Endothelial cell of umbilical vein (primary cell): ENCODE results near the gene KISS1R. TPM values are rescaled to one million over a fixed set of nuclear protein-coding genes. Genes with fewer than 3 reads are reported as not detected.

Experiments
- BruUV-seq: library from RNA; stranded (reverse); fragments of 400-500 nt; replicated peaks from 2 replicates; lab custom pipeline; 2021; lab: Mats Ljungman, UMichigan
- CTCF ChIA-PET: fragments of 300-600, 350-600 bp; sonication (Branson Sonifier 250); formaldehyde crosslinking; loops from one replicate; lab custom pipeline; 2021; ENCODE audit warnings: antibody characterized with exemption, inconsistent platforms; lab: Charles Lee
- POLR2A ChIA-PET: fragments of 300-600, 350-600 bp; sonication (Branson Sonifier 250); formaldehyde crosslinking; loops from one replicate; lab custom pipeline; 2021; ENCODE audit warnings: antibody characterized with exemption, inconsistent platforms; lab: Charles Lee
- DNase-seq: peaks from one replicate; pipeline ENCODE4 v3.0.0-alpha.2; 2011; ENCODE audit warnings: low read depth, low spot score
- FAIRE-seq: peaks from 2 replicates; lab custom pipeline; 2011; peaks lifted over from hg19 to GRCh38; lab: Jason Lieb, UNC
- H2AFZ ChIP-seq: 2 replicates; pipeline ENCODE4 v1.6.0; 2012; ENCODE audit warnings: low read depth, low read length, control low read depth, inconsistent platforms
- H3K27ac ChIP-seq: 2 replicates; pipeline ENCODE4 v1.5.1; 2011; ENCODE audit warnings: low read depth, mild to moderate bottlenecking, control low read depth, low read length, moderate library complexity; ENCODE audit not compliant: insufficient read depth
- H3K27me3 ChIP-seq, 2 experiments: 2 replicates each; pipeline versions ENCODE4 v1.6.0 to v1.6.1; 2011; ENCODE audit warnings: low read length in 2 of 2, mixed read lengths in 1 of 2; ENCODE audit not compliant: control insufficient read depth in 2 of 2, insufficient read depth in 2 of 2
- H3K36me3 ChIP-seq, 2 experiments: 2 replicates in 1 of 2; 3 replicates in 1 of 2; pipeline ENCODE4 v1.5.1; 2011; ENCODE audit warnings: low read length in 2 of 2, mild to moderate bottlenecking in 1 of 2, moderate library complexity in 1 of 2; ENCODE audit not compliant: control insufficient read depth in 2 of 2, insufficient read depth in 2 of 2; ENCODE audit errors: extremely low read depth in 1 of 2
- H3K4me1 ChIP-seq: 3 replicates; pipeline ENCODE4 v1.5.1; 2011; ENCODE audit warnings: mild to moderate bottlenecking, low read length; ENCODE audit not compliant: control insufficient read depth, insufficient read depth; ENCODE audit errors: extremely low read depth
- H3K4me2 ChIP-seq: 2 replicates; pipeline ENCODE4 v1.6.1; 2011; ENCODE audit warnings: low read length, control low read depth, mixed read lengths; ENCODE audit not compliant: insufficient read depth
- H3K4me3 ChIP-seq, 3 experiments: fragments of 200-600 bp in 1 of 3; sonication (generic), shearing (Covaris generic) in 1 of 3; replicated peaks in 1 of 3; 2 replicates each; pipeline ENCODE4 v1.5.1; 2011 to 2016; ENCODE audit warnings: control low read depth in 3 of 3, low read length in 3 of 3, mild to moderate bottlenecking in 2 of 3, inconsistent platforms in 1 of 3, low read depth in 1 of 3, moderate library complexity in 1 of 3; ENCODE audit not compliant: insufficient read depth in 1 of 3
- H3K79me2 ChIP-seq: 2 replicates; pipeline ENCODE4 v1.6.0; 2012; ENCODE audit warnings: low read length, inconsistent platforms; ENCODE audit not compliant: control insufficient read depth, insufficient read depth
- H3K9ac ChIP-seq: replicated peaks from 2 replicates; pipeline ENCODE3; 2011; ENCODE audit warnings: low read length, control low read depth; ENCODE audit not compliant: insufficient read depth; ENCODE audit errors: extremely low read depth
- H3K9me1 ChIP-seq: replicated peaks from 3 replicates; pipeline ENCODE4 v1.6.0; 2011; ENCODE audit warnings: mild to moderate bottlenecking, low read length; ENCODE audit not compliant: control insufficient read depth, insufficient read depth; ENCODE audit errors: extremely low read depth
- H3K9me3 ChIP-seq: replicated peaks from 2 replicates; pipeline ENCODE4 v1.5.1; 2012; ENCODE audit warnings: low read length, inconsistent platforms; ENCODE audit not compliant: control insufficient read depth, insufficient read depth
- H4K20me1 ChIP-seq: replicated peaks from 2 replicates; pipeline ENCODE3; 2011; ENCODE audit warnings: mild to moderate bottlenecking, low read length; ENCODE audit not compliant: control insufficient read depth, insufficient read depth; ENCODE audit errors: extremely low read depth
- EZH2 ChIP-seq: IDR thresholded peaks from 2 replicates; pipeline ENCODE4 v1.6.1; 2012; ENCODE audit warnings: borderline replicate concordance, low read depth, mild to moderate bottlenecking, moderate library complexity, low read length, inconsistent platforms; ENCODE audit not compliant: severe bottlenecking
- GATA2 ChIP-seq: IDR thresholded peaks from 2 replicates; pipeline ENCODE4 v1.7.0; 2011; ENCODE audit warnings: low read depth, mild to moderate bottlenecking, moderate library complexity, mixed read lengths, low read length; ENCODE audit not compliant: insufficient read length, insufficient read depth
- POLR2A ChIP-seq: IDR thresholded peaks from 2 replicates; pipeline ENCODE4 v1.6.1; 2012; ENCODE audit warnings: low read depth, mild to moderate bottlenecking, control low read depth, low read length
- dilution Hi-C: fragments of 300-500 bp; cut with MboI; formaldehyde crosslinking; loops from one replicate; pipeline ENCODE4 v1.15.0; 2019; ENCODE audit warnings: low sequenced_read_pairs; ENCODE audit not compliant: extremely low pct_ligation_motif_present
- intact Hi-C: fragments of 100-400 bp; cut with micrococcal nuclease; formaldehyde crosslinking; loops from one replicate; pipeline ENCODE4 v1.10.0; 2022
- polyA plus RNA-seq, 4 experiments: library from polyadenylated mRNA; depleted of rRNA in 3 of 4; stranded (reverse) in 3 of 4; unstranded in 1 of 4; fragments of >200 nt; gene quantifications; 2 replicates each; pipeline versions ENCODE4 v1.2.1 to v1.2.3, GENCODE V29; 2011 to 2012; ENCODE audit warnings: missing spikeins in 1 of 4
- total RNA-seq: library from RNA; stranded (reverse); gene quantifications from 2 replicates; pipeline ENCODE4 v1.2.3, GENCODE V29; 2021
- TF ChIP-seq, protein P1 (sequence below): IDR thresholded peaks from 2 replicates; pipeline ENCODE4 v1.6.1; 2011; ENCODE audit not compliant: insufficient read depth, insufficient read length

The KISS1R gene
- total and polyA plus RNA-seq, 2 donors (not counting 3 experiments of a cell fraction or from before 2014, with no cell fraction given), result not detected

- no peaks in the 10 kb centered on the region for H3K27me3 ChIP-seq
- H3K9me1 ChIP-seq, result no peaks in the 10 kb centered on the region
- no peak overlapping the region for H3K9ac ChIP-seq
- TF ChIP-seq, protein P1, sequence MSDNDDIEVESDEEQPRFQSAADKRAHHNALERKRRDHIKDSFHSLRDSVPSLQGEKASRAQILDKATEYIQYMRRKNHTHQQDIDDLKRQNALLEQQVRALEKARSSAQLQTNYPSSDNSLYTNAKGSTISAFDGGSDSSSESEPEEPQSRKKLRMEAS, result no peak
- TF ChIP-seq GATA2, result no peak
- no peaks in the 10 kb centered on the region for H3K36me3 ChIP-seq
- H3K4me1 ChIP-seq, result peaks cover 4% of the 10 kb centered on the region
- intact Hi-C loops (no loop called here), dilution Hi-C loops (no loop called here)
- no peaks in the 10 kb centered on the region for H3K9me3 ChIP-seq
- ChIA-PET CTCF (no interaction called here), POLR2A (no interaction called here)
- H3K4me2 ChIP-seq, result no peak overlapping the region
- no TSS peak for BruUV-seq
- no peaks in the 10 kb centered on the region for H4K20me1 ChIP-seq
- H2AFZ ChIP-seq, result no peak overlapping the region
- FAIRE-seq (no peak), DNase-seq (no peak)
- H3K27ac ChIP-seq, result no peak overlapping the region
- H3K79me2 ChIP-seq, result no peaks in the 10 kb centered on the region
- peak overlapping the region in 1 of 3 experiments; percentile 95 for H3K4me3 ChIP-seq
Measured at GRCh38 chr19:927351-927779, 10.2 kb downstream of the KISS1R start.

DNA sequence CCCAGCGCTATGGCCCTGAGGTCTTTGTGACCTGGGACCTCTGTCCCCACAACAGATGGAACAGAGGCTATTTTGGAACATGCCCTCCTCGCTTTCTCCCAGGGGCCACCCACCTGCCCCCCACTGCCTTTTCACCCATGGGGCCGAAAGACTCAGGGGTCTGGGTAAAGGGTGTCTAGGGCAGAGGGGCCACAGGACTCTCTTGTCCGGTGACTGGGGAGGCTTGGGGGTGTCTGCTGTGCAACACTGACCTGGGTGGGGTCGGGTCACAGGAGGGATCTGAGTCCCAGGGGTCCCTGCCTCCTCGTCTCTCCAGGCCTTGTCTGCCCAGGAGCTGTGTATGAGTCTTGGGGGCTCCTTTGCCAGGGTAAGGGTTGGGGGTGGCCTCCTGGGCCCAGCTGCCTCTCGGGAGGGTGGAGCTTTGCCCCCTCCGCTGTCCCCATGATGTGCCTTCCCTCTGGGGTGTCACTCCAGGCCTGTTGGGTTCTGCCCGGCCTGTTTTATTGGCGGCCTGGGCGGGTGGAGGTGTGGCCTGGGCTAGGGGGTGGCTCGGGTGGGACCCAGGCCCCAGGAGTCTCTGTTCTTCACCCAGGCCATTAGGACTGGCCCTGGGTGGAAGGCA is 10.8 kb downstream of the KISS1R start:
- no peaks in the 10 kb centered on the region for H3K79me2 ChIP-seq
- no peaks in the 10 kb centered on the region for H3K9me3 ChIP-seq
- H3K27ac ChIP-seq, result no peak overlapping the region
- no peaks in the 10 kb centered on the region for H4K20me1 ChIP-seq
- peaks cover 4% of the 10 kb centered on the region for H3K4me1 ChIP-seq
- no peaks in the 10 kb centered on the region for H3K27me3 ChIP-seq
- H3K9ac ChIP-seq, result no peak overlapping the region
- FAIRE-seq (no peak), DNase-seq (no peak)
- dilution Hi-C loops, result no loop called here
- BruUV-seq, result no TSS peak
- no peaks in the 10 kb centered on the region for H3K9me1 ChIP-seq
- no peaks in the 10 kb centered on the region for H3K36me3 ChIP-seq
- ChIA-PET CTCF (no interaction called here), POLR2A (no interaction called here)
- no peak overlapping the region for H3K4me2 ChIP-seq
- H3K4me3 ChIP-seq, result no peak overlapping the region
- H2AFZ ChIP-seq, result no peak overlapping the region
- intact Hi-C loops, result no loop called here
- TF ChIP-seq EZH2 (no peak), POLR2A (no peak)
